Colon (tissue), 2 donors: Measurements from ENCODE around the gene AFG1L.
"Not testable (repeated sequence)": the region's sequence is repeated elsewhere in the genome, so short reads cannot be mapped to it uniquely, and the experiment has no call there.

Source experiments
- FAIRE-seq: peaks from 2 replicates; lab custom pipeline; 2012; peaks lifted over from hg19 to GRCh38; lab: Jason Lieb, UNC
- donor health status: control.
- donor health status: control.

The AFG1L gene

GRCh38 chr6:108355120-108355519 is 60.3 kb downstream of the AFG1L start:
- FAIRE-seq = no peak

GRCh38 chr6:108355890-108356289 is 61.0 kb downstream of the AFG1L start:
- FAIRE-seq = no peak

GRCh38 chr6:108359901-108360882 is 65.3 kb downstream of the AFG1L start:
- FAIRE-seq = no peak

- FAIRE-seq = no peak
Measured at GRCh38 chr6:108360919-108361311, 66.1 kb downstream of the AFG1L start.

- no peak for FAIRE-seq
Measured at GRCh38 chr6:108361312-108361932, 66.6 kb downstream of the AFG1L start.

GRCh38 chr6:108362455-108362854 is 67.6 kb downstream of the AFG1L start:
- no peak for FAIRE-seq

- no peak for FAIRE-seq
Measured at GRCh38 chr6:108363113-108363512, 68.3 kb downstream of the AFG1L start.

GRCh38 chr6:108363889-108364313 is 69.0 kb downstream of the AFG1L start:
- no peak for FAIRE-seq

- FAIRE-seq = no peak
Measured at GRCh38 chr6:108364470-108364869, 69.6 kb downstream of the AFG1L start.

- FAIRE-seq = no peak
Measured at GRCh38 chr6:108365478-108365877, 70.6 kb downstream of the AFG1L start.

GRCh38 chr6:108366236-108366635 is 71.4 kb downstream of the AFG1L start:
- no peak for FAIRE-seq

- no peak for FAIRE-seq
Measured at GRCh38 chr6:108368431-108369030, 73.7 kb downstream of the AFG1L start.

- FAIRE-seq = no peak
Measured at GRCh38 chr6:108380876-108381275, 86.0 kb downstream of the AFG1L start.

GRCh38 chr6:108383981-108384380 is 89.1 kb downstream of the AFG1L start:
- no peak for FAIRE-seq

GRCh38 chr6:108389190-108389589 is 94.3 kb downstream of the AFG1L start:
- FAIRE-seq = not testable (repeated sequence)

GRCh38 chr6:108395297-108395696 is 100.4 kb downstream of the AFG1L start:
- FAIRE-seq = no peak

GRCh38 chr6:108403236-108403635 is 108.4 kb downstream of the AFG1L start:
- FAIRE-seq = no peak

GRCh38 chr6:108406943-108407342 is 112.1 kb downstream of the AFG1L start:
- FAIRE-seq = no peak

GRCh38 chr6:108407904-108408827 is 113.3 kb downstream of the AFG1L start:
- no peak for FAIRE-seq

- no peak for FAIRE-seq
Measured at GRCh38 chr6:108408861-108409260, 114.0 kb downstream of the AFG1L start.

GRCh38 chr6:108416047-108416833 is 121.4 kb downstream of the AFG1L start:
- not testable (repeated sequence) for FAIRE-seq
